HCT116 (cell line): ENCODE results near the gene NSUN7. TPM values are rescaled to one million over a fixed set of nuclear protein-coding genes. Genes with fewer than 3 reads are reported as not detected.

Experiments
- ATAC-seq: fragments of 200-7000 bp; cut with Tn5 transposase; 2 replicates; pipeline ENCODE4 v1.9.1; 2020; ENCODE audit warnings: mild to moderate bottlenecking, moderate library complexity
- BruUV-seq: library from RNA; stranded (reverse); fragments of 400-500 nt; replicated peaks from 2 replicates; lab custom pipeline; 2021; lab: Mats Ljungman, UMichigan
- CTCF ChIA-PET: fragments of 300-600 bp; sonication (Branson Sonifier 250); formaldehyde crosslinking; loops from one replicate; lab custom pipeline; 2021; ENCODE audit warnings: antibody characterized with exemption; lab: Charles Lee
- POLR2A ChIA-PET: fragments of 300-600, 350-600 bp; sonication (Branson Sonifier 250); formaldehyde crosslinking; loops from one replicate; lab custom pipeline; 2021; ENCODE audit warnings: antibody characterized with exemption; lab: Charles Lee
- RAD21 ChIA-PET, 2 experiments: fragments of 300-600 bp; sonication (Branson Sonifier 250); formaldehyde crosslinking; loops; one replicate each; lab custom pipeline; 2023; ENCODE audit warnings: low total read pairs in 2 of 2; ENCODE audit not compliant: uncharacterized antibody in 2 of 2, unreplicated experiment in 2 of 2, low non-redundant PET in 1 of 2; lab: Charles Lee
- DNase-seq: peaks from one replicate; pipeline ENCODE4 v3.0.0-alpha.2; 2010; ENCODE audit warnings: low read depth, low spot score
- H2AFZ ChIP-seq: fragments of 200-600 bp; shearing (Covaris generic), sonication (generic); 2 replicates; pipeline ENCODE4 v1.6.1; 2017; ENCODE audit warnings: low read depth, mixed run types, mixed read lengths, antibody characterized with exemption, low read length; ENCODE audit not compliant: poor library complexity, severe bottlenecking
- H3K27ac ChIP-seq: 2 replicates; pipeline ENCODE4 v1.5.1; 2012; ENCODE audit warnings: low read depth, low read length
- H3K27me3 ChIP-seq: fragments of 200-600 bp; sonication (generic); 2 replicates; pipeline ENCODE4 v1.6.1; 2016; ENCODE audit warnings: mixed run types, low read length, mixed read lengths; ENCODE audit not compliant: insufficient read depth
- H3K36me3 ChIP-seq, 2 experiments: fragments of 200-500 bp in 1 of 2; fragments of 200-600 bp in 1 of 2; sonication (Bioruptor generic) in 1 of 2; sonication (generic) in 1 of 2; 2 replicates each; pipeline versions ENCODE4 v1.5.1 to v1.6.1; 2014 to 2016; ENCODE audit warnings: low read length in 2 of 2, inconsistent platforms in 1 of 2, mixed read lengths in 1 of 2, mixed run types in 1 of 2; ENCODE audit not compliant: insufficient read depth in 2 of 2, control insufficient read depth in 1 of 2
- H3K4me1 ChIP-seq, 2 experiments: fragments of 200-600 bp in 1 of 2; sonication (generic) in 1 of 2; 2 replicates each; pipeline versions ENCODE4 v1.5.1 to v1.6.1; 2012 to 2017; ENCODE audit warnings: low read length in 2 of 2, inconsistent platforms in 1 of 2, mild to moderate bottlenecking in 1 of 2, mixed read lengths in 1 of 2, mixed run types in 1 of 2, moderate library complexity in 1 of 2; ENCODE audit not compliant: insufficient read depth in 2 of 2, control insufficient read depth in 1 of 2
- H3K4me2 ChIP-seq: fragments of 200-600 bp; sonication (generic); 2 replicates; pipeline ENCODE4 v1.6.1; 2017; ENCODE audit warnings: mixed run types, low read length, mixed read lengths
- H3K4me3 ChIP-seq, 2 experiments: fragments of 200-600 bp in 1 of 2; sonication (generic) in 1 of 2; replicated peaks in 1 of 2; 2 replicates each; pipeline ENCODE4 v1.5.1; 2011 to 2016; ENCODE audit warnings: low read length in 2 of 2, control low read depth in 1 of 2, low read depth in 1 of 2, mild to moderate bottlenecking in 1 of 2, mixed read lengths in 1 of 2, mixed run types in 1 of 2
- H3K79me2 ChIP-seq: fragments of 200-600 bp; sonication (generic); 2 replicates; pipeline ENCODE4 v1.6.1; 2017; ENCODE audit warnings: mild to moderate bottlenecking, mixed run types, low read length, moderate library complexity, mixed read lengths; ENCODE audit not compliant: insufficient read depth
- H3K9ac ChIP-seq: fragments of 200-600 bp; sonication (generic); 2 replicates; pipeline ENCODE4 v1.6.1; 2016; ENCODE audit warnings: low read length, mixed read lengths
- H3K9me2 ChIP-seq: fragments of 200-600 bp; sonication (generic), shearing (Covaris generic); 2 replicates; pipeline ENCODE4 v1.6.1; 2017; ENCODE audit warnings: mixed run types, mild to moderate bottlenecking, moderate library complexity; ENCODE audit not compliant: insufficient read depth
- H3K9me3 ChIP-seq, 2 experiments: fragments of 200-500 bp in 1 of 2; fragments of 200-600 bp in 1 of 2; sonication (Bioruptor generic) in 1 of 2; sonication (generic) in 1 of 2; 2 replicates each; pipeline ENCODE4 v1.6.1; 2014 to 2017; ENCODE audit warnings: low read length in 2 of 2, mixed read lengths in 2 of 2, inconsistent platforms in 1 of 2, low read depth in 1 of 2, mild to moderate bottlenecking in 1 of 2, mixed run types in 1 of 2, moderate library complexity in 1 of 2; ENCODE audit not compliant: control insufficient read depth in 1 of 2, insufficient read depth in 1 of 2
- H4K20me1 ChIP-seq: fragments of 200-600 bp; sonication (generic), shearing (Covaris generic); 2 replicates; pipeline ENCODE4 v1.6.1; 2017; ENCODE audit warnings: mixed run types, mild to moderate bottlenecking, moderate library complexity; ENCODE audit not compliant: insufficient read depth
- CBX3 ChIP-seq: IDR thresholded peaks from 2 replicates; pipeline ENCODE4 v1.6.1; 2012; ENCODE audit warnings: low read depth
- CEBPB ChIP-seq: IDR thresholded peaks from 2 replicates; pipeline ENCODE4 v1.6.1; 2012; ENCODE audit warnings: low read depth
- ELF1 ChIP-seq: IDR thresholded peaks from 2 replicates; pipeline ENCODE4 v1.6.1; 2012; ENCODE audit warnings: low read depth, borderline replicate concordance
- EZH2phosphoT487 ChIP-seq: fragments of 200-600 bp; IDR thresholded peaks from 2 replicates; pipeline ENCODE4 v1.6.1; 2018; ENCODE audit warnings: antibody characterized with exemption, borderline replicate concordance
- JUND ChIP-seq: IDR thresholded peaks from 2 replicates; pipeline ENCODE4 v1.6.1; 2012
- POLR2A ChIP-seq: IDR thresholded peaks from 2 replicates; pipeline ENCODE4 v1.7.0; 2011; ENCODE audit warnings: borderline replicate concordance; ENCODE audit not compliant: insufficient read depth, insufficient read length; ENCODE audit errors: extremely low read depth
- POLR2AphosphoS5 ChIP-seq: IDR thresholded peaks from 2 replicates; pipeline ENCODE4 v1.6.1; 2011; ENCODE audit warnings: mild to moderate bottlenecking, low read depth, low read length, moderate library complexity
- RAD21 ChIP-seq: IDR thresholded peaks from 2 replicates; pipeline ENCODE4 v1.6.1; 2012; ENCODE audit warnings: low read depth, mild to moderate bottlenecking
- SIN3A ChIP-seq: IDR thresholded peaks from 2 replicates; pipeline ENCODE4 v1.6.1; 2012; ENCODE audit warnings: low read depth
- SP1 ChIP-seq: IDR thresholded peaks from 2 replicates; pipeline ENCODE4 v1.6.1; 2012; ENCODE audit warnings: low read depth
- ZNF274 ChIP-seq: fragments of 200-500 bp; sonication (Bioruptor generic); IDR thresholded peaks from 2 replicates; pipeline ENCODE4 v1.6.1; 2014; ENCODE audit warnings: mild to moderate bottlenecking, low read depth, low read length, inconsistent platforms
- intact Hi-C: fragments of 100-400 bp; cut with micrococcal nuclease; formaldehyde crosslinking; loops from 2 replicates; pipeline ENCODE4 v1.10.0; 2022
- total RNA-seq: library from RNA; stranded (reverse); gene quantifications from one replicate; pipeline ENCODE4 v1.2.1, GENCODE V29; 2021; ENCODE audit not compliant: unreplicated experiment
- TF ChIP-seq, protein P1 (sequence below): IDR thresholded peaks from 2 replicates; pipeline ENCODE4 v1.6.1; 2011; ENCODE audit warnings: mild to moderate bottlenecking, low read length, moderate library complexity; ENCODE audit not compliant: insufficient replicate concordance; ENCODE audit errors: extremely low read depth

NSUN7 gene
- total RNA-seq, 1 experiment from 2014 or later, result 0.07 TPM

- no peaks in the 10 kb centered on the region for H3K9me3 ChIP-seq
- no peaks in the 10 kb centered on the region for H3K4me1 ChIP-seq
- ChIA-PET CTCF (interaction anchor here (0.8 to 1.1 kb wide), 2 partner anchors 102 to 159 kb away, joined by 3 read pairs; no protein-coding TSS in a partner anchor), POLR2A (no interaction called here), RAD21 (no interaction called here)
- BruUV-seq, result no TSS peak
- intact Hi-C loops, result loop anchor here (10.0 kb wide), 1 partner anchor 475 kb away; the partner anchor contains the start of gene APBB2
- no peaks in the 10 kb centered on the region for H3K79me2 ChIP-seq
- TF ChIP-seq CEBPB, result no peak
- no peak for TF ChIP-seq JUND
- TF ChIP-seq SP1, result no peak
- TF ChIP-seq ZNF274, result no peak
- TF ChIP-seq ELF1, result no peak
- TF ChIP-seq POLR2AphosphoS5, result no peak
- H3K9ac ChIP-seq, result no peak overlapping the region
- no peak overlapping the region for H3K4me2 ChIP-seq
- H3K27me3 ChIP-seq, result no peaks in the 10 kb centered on the region
- no peaks in the 10 kb centered on the region for H4K20me1 ChIP-seq
- ATAC-seq (no peak), DNase-seq (no peak)
- no peak overlapping the region for H3K27ac ChIP-seq
- H3K4me3 ChIP-seq, result no peak overlapping the region
- H2AFZ ChIP-seq, result no peak overlapping the region
- H3K9me2 ChIP-seq, result no peaks in the 10 kb centered on the region
- H3K36me3 ChIP-seq, result no peaks in the 10 kb centered on the region
Observed at GRCh38 chr4:40739347-40739746, 10.4 kb upstream of the NSUN7 start.

- intact Hi-C loops, result no loop called here
- Histone ChIP-seq H3K4me1 (no peaks in the 10 kb centered on the region), H3K4me3 (no peak overlapping the region), H3K79me2 (no peaks in the 10 kb centered on the region), H3K9me3 (no peaks in the 10 kb centered on the region), H3K27ac (no peak overlapping the region), H3K9ac (no peak overlapping the region), H3K27me3 (no peaks in the 10 kb centered on the region), H3K4me2 (no peak overlapping the region)
- POLR2A ChIA-PET, result no interaction called here
- no TSS peak for BruUV-seq
- DNase-seq, result no peak
- TF ChIP-seq, protein P1, sequence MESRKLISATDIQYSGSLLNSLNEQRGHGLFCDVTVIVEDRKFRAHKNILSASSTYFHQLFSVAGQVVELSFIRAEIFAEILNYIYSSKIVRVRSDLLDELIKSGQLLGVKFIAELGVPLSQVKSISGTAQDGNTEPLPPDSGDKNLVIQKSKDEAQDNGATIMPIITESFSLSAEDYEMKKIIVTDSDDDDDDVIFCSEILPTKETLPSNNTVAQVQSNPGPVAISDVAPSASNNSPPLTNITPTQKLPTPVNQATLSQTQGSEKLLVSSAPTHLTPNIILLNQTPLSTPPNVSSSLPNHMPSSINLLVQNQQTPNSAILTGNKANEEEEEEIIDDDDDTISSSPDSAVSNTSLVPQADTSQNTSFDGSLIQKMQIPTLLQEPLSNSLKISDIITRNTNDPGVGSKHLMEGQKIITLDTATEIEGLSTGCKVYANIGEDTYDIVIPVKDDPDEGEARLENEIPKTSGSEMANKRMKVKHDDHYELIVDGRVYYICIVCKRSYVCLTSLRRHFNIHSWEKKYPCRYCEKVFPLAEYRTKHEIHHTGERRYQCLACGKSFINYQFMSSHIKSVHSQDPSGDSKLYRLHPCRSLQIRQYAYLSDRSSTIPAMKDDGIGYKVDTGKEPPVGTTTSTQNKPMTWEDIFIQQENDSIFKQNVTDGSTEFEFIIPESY, result no peak
- TF ChIP-seq RAD21 (no peak), CBX3 (no peak), EZH2phosphoT487 (no peak), SP1 (no peak), SIN3A (no peak), POLR2AphosphoS5 (no peak), POLR2A (no peak)
- TF ChIP-seq, all 23 proteins: peak for 0
- ChIA-PET CTCF (no interaction called here), RAD21 (no interaction called here)
- no peaks in the 10 kb centered on the region for H4K20me1 ChIP-seq
- ATAC-seq, result no peak
- H3K9me2 ChIP-seq, result no peaks in the 10 kb centered on the region
- no peak overlapping the region for H2AFZ ChIP-seq
- no peaks in the 10 kb centered on the region for H3K36me3 ChIP-seq
Observed at GRCh38 chr4:40744218-40744617, 5.5 kb upstream of the NSUN7 start.
